NB4 (cell line): Measurements from ENCODE around the gene PPP2R2D.

Experiments
- POLR2A ChIP-seq: IDR thresholded peaks from 2 replicates; pipeline ENCODE4 v1.6.1; 2011; ENCODE audit warnings: mild to moderate bottlenecking; ENCODE audit not compliant: insufficient read length; ENCODE audit errors: extremely low read depth
- TF ChIP-seq, protein P1 (sequence below): IDR thresholded peaks from one replicate; pipeline ENCODE4 v1.5.1; 2012; ENCODE audit warnings: low read depth, low read length

DNA sequence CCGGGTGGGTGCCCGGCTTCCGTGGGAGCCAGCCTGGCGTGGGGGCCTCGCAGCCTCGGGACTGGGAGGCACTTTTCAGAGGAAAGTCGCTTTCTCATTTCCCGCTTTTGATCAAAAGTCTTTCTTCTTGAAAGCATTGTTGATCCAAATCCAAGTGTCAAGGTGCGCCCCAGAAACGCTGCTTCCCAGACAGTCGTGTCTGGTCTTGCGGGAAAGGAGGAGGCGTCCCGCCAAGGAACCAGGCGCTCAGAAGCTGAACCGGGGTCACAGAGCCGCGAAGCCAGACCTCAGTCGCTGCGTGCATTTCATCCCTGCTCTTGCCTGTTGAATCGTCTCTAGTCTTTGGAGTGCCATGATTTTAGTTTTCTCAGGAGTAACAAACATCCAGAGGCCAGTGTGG is 82.0 kb downstream of the PPP2R2D start:
- TF ChIP-seq, protein P1, sequence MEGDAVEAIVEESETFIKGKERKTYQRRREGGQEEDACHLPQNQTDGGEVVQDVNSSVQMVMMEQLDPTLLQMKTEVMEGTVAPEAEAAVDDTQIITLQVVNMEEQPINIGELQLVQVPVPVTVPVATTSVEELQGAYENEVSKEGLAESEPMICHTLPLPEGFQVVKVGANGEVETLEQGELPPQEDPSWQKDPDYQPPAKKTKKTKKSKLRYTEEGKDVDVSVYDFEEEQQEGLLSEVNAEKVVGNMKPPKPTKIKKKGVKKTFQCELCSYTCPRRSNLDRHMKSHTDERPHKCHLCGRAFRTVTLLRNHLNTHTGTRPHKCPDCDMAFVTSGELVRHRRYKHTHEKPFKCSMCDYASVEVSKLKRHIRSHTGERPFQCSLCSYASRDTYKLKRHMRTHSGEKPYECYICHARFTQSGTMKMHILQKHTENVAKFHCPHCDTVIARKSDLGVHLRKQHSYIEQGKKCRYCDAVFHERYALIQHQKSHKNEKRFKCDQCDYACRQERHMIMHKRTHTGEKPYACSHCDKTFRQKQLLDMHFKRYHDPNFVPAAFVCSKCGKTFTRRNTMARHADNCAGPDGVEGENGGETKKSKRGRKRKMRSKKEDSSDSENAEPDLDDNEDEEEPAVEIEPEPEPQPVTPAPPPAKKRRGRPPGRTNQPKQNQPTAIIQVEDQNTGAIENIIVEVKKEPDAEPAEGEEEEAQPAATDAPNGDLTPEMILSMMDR = no peak
- no peak for TF ChIP-seq POLR2A
